Central memory CD4-positive, alpha-beta T cell (primary cell): Measurements from ENCODE around the gene IGIP.

Source experiments
- DNase-seq: peaks from one replicate; pipeline ENCODE4 v3.0.0; 2022

Gene IGIP

DNA sequence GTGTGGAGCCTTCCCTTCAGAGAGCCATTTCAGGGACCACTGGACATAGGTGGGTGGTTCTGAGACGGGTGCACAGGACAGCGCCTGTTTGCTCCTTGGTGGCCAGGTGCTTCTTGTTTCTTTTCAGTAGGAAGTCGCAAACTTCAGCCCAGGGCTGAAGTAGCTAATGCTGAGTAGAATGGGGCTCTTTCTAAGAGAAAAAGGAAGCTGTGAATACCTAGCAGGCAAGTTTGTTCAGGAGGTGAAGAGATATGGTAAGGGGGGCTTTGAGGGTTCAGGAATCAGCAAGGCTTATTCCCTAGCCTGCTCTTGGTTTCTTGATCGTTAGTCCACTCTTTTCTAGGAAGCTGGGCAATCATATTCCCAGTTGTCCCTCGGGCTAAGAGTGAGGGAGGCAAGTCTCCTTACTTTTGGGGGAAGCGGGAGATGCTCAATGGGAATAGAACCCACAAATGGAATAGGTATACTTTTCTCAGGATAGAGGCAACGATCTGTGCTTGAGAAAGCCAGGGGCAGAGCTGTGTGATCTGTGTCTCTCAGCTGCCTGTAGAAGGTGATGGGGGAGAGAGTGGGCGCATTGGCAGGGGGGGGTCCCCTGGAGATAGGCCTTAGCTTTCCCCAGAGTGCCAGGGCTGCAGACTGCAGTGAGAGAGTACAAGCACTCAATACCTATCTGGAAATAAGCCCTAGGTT, 13.7 kb upstream of the IGIP start:
- no peak for DNase-seq

DNA sequence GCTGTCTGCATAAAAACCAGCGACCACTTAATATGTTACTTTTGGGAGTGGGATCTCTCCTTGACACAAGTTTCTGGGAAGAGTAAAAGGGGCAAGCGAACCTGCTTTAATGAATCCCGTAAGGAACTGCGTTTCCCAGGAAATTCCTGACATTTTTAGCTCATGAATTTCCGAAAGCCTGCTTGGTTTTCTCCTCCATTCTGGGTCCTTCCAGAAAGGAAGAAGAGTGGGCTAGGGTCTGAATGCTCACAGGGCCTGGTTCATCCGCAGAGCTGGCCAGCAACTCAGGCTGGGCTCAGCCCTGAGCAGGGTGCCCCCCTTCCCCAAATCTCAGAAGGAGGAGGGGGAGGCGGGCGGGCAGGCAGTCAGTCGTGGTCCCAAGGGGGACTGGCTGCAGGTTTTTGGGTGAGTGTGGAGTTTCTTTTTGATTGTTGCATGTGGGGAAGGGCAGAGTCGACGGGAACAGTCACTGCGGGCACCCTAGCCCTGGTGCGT, 13.0 kb upstream of the IGIP start:
- DNase-seq: no peak

DNA sequence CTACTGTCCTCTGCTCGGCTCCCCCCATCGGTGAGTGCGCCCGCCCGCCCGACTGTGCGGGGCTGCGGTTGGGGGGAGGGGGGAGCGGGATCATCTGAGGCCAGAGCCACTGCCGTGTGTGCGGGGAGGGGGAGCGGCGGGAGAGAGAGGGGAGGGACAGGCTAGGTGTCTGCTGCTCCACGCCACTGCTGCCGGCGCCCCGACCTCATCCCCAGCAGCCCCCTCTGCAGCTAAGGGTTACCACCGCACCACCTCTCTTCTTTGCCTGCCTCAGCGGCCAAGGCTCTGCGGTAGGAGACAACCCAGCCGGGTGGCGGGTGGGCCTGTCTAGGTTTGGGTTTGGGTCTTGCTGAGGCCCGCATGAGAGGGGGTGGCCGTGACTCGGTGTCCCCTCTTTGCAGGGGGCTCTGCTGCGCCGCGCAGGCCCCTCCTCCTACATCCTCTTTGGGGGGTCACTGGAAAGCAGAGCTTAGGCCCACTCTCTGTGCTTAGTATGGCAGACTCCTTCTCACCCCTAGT, 12.5 kb upstream of the IGIP start:
- DNase-seq: peak; percentile 26

DNA sequence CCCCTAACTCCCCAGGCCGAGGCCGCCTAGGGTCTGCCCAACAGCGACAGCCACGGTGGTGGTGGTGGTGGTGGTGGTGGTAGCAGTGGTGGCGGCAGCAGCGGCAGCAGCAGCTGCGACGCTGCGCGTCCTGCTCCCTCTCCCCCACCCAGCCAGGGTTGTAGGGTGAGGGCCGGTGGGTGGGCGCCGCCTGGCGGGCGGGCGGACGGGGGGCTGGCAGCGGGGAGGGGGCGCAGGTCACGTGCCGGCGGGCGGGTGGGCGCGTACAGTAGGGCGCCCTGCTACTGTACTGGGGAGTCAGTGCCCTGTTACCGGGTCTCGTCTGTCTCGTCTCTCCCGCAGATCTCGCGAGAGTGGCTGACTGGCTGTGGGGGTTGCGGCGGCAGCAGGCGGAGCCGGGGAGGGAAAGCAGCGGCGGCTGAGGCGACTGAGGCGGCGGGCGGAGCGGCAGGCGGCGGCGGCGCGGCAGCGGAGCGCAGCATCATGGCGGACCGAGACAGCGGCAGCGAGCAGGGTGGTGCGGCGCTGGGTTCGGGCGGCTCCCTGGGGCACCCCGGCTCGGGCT, 12.0 kb upstream of the IGIP start, which contains the start of gene PURA:
TSS of gene PURA (plus strand) at position 411 of the 565 bp plus-strand sequence. CDS start at position 484, 73 bp downstream.
- peak; percentile 97 for DNase-seq

DNA sequence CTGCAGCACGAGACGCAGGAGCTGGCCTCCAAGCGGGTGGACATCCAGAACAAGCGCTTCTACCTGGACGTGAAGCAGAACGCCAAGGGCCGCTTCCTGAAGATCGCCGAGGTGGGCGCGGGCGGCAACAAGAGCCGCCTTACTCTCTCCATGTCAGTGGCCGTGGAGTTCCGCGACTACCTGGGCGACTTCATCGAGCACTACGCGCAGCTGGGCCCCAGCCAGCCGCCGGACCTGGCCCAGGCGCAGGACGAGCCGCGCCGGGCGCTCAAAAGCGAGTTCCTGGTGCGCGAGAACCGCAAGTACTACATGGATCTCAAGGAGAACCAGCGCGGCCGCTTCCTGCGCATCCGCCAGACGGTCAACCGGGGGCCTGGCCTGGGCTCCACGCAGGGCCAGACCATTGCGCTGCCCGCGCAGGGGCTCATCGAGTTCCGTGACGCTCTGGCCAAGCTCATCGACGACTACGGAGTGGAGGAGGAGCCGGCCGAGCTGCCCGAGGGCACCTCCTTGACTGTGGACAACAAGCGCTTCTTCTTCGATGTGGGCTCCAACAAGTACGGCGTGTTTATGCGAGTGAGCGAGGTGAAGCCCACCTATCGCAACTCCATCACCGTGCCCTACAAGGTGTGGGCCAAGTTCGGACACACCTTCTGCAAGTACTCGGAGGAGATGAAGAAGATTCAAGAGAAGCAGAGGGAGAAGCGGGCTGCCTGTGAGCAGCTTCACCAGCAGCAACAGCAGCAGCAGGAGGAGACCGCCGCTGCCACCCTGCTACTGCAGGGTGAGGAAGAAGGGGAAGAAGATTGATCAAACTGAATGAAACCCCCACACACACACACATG, 11.2 kb upstream of the IGIP start:
- peak; percentile 35 for DNase-seq

DNA sequence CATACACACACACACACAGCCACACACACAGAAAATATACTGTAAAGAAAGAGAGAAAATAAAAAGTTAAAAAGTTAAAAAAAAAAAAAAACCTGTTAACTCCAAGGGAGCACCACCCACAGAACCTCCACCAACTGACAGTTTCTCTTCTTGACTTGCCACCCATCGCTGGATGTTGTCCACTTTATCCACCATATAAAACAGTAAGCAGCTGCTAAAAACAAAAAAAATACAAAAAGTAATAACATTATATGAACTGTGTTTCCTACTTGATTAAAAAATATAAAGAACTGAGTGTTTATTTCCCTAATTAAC, 10.6 kb upstream of the IGIP start:
- no peak for DNase-seq

DNA sequence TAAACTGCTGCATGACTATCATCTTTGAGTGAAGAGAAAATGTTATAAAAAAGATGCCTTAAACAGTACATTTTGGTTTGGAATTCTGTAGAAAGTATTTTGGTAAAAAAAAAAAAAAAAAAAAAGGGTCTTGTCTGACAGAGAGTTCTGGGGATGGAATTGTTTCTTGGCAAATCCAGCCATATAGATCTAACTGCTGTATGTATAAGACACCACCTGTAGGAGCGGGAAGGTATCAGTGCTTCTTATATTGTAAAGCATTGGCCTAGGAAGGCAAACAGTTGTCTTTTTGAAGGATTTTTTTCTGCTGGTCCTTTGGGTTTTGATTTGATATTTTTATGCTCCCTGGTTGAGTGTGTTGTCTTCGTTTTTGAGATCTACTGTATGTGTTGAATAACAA, 9.0 kb upstream of the IGIP start:
- DNase-seq: no peak

DNA sequence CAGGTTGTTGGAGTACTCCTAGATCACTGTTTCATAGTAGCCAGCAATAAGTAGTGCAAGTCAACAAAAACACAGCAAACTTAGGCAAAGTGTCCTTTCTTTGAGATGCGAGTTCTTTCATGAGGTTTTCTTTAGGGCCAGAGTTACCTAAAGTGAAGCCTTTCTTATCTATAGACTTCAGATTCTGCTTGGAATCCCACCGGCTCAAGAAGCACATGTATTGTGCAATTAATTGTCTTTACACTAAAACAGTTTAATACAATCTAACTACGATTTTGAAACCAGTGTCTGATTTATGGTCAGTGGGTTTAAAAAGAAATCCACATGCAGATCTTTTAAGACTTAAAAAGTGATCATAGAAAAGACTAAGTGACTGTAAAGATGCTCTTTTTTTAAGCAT, 8.2 kb upstream of the IGIP start:
- no peak for DNase-seq

DNA sequence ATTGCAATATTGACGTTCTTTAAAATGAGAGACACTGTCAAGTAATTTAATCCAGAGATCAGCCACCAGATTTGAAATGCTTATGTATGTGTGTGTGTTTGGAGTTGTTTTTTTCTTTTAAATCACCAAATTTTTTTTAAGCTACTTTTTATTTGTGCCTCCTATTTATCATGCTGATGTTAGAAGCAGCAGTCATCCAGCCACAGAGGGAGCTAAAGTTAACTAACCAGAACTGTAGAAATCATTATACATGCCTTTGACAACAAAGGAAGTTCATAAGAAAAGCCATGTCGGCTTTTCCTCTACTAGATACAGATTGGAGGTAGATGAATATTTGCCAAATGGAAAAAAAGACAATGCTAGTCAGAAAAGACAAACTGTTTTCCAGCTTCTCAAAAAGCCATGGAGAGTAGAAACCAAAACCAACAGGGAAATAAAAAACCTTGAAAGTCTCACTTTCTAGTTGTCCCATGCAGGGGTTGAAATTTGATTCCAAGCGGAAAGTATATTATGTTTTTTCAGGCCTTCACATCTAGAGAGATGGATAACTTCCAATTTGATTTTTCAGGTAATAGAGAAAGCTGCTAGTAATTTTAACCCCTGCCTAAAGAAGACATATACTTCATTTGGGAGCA, 7.3 kb upstream of the IGIP start:
- DNase-seq: no peak

DNA sequence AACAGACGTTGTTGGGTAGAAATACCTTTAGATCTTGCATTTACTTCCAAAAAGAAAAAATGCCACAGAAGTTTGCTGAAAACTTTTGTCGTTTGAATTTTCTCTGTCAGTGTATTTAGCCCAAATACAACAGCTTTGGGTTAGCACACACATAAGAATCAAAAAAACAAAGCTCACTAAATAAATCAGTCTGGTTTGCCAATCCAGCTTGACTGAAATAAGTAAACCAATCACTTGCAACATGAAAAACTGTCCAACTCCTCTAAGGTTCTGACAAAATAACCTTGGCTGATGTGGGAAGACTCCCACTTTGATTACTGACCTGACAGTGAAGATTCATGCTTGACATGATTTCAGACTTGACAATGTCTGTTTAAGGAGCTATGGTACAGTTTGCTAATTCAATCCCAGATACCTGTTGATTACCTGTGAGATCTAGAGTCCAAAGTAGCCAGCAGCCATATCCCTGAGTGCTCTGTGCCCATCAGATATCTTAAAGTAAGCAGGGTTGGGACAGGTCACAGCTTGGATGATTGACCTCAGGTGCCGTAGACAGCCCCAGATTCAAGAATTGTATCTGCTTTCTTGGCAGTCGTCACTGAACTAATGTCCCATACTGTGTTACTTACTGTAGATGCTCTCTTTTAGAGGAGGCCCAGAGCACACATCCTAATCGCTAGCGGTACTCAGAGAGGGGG, 727 bp downstream of the IGIP start:
- no peak for DNase-seq

DNA sequence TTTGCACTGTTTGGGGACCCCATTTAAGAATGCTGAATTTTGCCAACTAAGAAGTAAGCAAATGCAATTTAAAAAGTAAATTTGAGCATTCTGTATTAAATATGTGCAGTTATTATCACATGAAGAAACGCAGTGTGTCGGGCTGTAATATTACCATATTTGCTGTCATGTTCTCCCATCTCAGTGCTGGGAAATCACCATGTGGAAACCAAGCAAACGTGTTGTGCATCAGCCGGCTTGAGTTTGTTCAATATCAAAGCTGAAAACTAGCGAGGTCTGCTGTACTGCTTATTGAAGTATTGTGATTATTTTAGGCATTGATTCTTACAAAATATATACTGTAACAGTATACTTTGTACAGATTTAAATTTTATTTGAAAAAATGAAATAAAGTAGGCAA, 2.6 kb downstream of the IGIP start:
- no peak for DNase-seq

DNA sequence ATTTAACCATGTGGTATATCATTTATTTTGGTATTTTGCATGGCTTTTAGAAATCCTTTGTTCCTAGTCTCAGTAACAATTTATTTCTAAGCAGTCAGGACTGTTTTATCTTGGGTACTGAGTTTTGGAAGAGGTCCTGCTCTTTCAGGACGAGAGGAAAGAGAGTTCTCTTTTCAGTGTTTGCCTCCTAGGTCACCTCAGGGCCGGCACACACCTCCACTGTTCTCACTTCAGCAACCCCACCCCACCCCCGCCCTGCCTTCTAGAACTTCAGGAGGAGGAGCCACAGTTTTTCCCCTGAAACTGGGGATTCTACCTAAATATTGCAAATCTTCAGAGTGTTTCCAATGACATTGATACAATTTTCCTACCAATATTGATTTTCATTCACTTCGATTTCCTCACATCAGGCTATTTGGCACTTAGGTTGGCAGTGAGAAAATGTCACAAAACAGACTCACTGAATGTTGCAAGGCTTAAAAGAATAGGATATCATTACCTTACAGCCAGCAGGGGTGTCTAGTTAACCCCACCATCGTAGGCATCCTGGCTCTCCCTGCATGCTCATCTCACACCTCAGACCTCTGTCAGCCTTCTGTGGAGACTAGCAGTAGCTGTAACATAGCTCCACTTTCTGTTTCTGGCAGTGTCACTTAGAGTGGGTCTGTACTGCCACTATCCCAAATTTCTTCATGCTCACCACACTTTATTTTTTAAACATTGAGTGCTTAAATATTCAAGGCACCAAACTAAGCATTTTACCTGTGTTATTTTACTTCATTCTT, 5.4 kb downstream of the IGIP start:
- DNase-seq: no peak

DNA sequence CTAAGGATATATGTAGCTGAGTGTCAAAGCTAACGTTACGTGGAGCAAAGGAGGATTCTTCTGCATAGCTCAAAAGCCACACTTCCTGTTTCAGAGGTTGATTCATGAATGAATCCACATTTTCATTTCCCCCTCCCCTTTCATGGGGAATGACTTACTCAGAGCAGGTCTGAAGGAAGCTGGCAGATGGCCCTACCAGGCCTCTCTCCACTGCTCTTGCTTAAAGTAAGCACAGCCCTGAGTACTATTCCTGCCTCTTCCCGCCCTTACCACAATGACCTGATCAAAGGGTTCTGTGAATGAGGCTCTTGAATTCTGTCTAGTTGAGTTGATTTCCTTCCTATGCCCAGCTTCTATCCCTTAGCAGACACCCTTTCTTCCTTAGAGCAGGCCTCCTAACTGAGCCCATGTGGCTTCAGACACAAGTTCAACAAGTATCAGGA, 6.3 kb downstream of the IGIP start:
- no peak for DNase-seq

DNA sequence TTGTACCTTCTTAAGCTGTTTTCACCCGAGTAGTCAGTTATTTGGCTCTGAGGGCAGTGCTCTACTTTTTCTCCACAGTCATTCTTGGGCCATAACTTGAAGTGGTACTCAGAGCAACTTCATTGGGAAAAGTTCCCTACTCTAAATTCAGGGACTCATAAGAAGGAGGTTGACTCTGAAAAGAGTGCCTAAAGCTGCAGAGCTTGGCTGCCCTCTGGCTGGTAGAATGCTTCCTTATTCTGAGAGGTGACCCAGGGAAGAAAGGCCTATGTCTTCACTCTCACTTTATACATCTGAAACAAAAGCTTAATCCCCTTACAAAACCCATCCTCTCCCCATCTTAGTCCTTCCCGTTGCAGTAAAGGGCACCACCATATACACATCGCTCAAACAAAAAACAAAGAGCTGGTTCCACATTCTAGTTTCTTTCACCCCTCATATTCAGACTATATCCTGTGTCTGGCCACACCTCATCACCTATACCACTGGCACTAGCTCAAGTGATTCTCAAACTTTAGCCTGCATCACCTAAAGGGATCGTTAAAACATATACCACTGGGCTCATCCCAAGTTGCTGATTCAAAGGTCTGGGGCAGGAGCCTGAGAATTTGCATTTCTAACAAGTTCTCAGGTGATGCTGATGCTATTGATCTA, 7.9 kb downstream of the IGIP start:
- DNase-seq: no peak

DNA sequence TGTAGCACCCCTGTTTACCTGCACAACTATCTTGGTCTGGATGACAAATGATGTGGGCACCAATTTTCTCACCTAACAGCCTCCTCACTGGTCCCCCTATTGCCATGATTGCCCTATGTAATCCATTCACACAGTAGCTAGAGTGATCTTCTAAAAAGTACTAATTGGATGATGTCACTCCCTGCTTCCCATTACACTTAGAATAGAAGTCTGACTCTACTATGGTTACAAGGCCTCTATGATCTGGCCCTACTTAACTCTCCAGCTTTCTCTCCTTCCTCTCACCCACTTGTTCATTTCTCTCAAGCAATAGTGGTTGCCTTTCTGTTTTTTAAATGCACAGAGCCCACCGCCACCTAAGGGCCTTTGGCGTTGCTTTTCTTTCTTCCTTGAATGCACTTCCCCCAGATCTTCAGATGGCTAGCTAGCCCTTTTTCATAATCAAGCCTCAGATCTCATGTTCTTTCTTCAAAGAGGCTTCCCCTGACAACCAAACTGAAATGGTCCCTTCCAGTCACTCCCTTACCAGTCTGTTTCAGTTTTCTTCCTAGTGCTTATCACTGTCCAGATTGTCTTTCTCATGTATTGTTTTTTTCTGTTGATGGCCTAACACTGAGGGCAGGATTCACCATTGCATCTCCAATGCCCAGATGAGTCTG, 8.7 kb downstream of the IGIP start:
- no peak for DNase-seq

DNA sequence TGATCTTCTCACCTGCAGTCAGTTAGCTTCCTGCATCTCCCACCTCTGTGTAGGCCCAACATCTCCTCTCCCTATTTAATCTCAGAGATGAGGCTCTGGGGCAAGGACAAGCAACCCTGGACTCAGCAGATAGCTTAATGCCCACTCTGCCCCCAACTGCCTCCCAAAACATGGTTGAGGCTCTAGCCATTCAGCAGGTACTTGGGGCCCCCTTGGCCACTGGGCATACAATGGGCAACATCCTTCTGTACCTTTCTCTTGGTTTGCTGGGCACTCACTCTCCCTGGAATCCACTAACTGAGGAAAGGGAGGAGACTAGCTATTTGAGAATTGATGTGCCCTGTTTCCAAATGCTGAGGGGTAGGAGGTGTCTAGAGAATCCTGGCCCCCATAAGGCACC, 9.4 kb downstream of the IGIP start:
- DNase-seq: no peak

DNA sequence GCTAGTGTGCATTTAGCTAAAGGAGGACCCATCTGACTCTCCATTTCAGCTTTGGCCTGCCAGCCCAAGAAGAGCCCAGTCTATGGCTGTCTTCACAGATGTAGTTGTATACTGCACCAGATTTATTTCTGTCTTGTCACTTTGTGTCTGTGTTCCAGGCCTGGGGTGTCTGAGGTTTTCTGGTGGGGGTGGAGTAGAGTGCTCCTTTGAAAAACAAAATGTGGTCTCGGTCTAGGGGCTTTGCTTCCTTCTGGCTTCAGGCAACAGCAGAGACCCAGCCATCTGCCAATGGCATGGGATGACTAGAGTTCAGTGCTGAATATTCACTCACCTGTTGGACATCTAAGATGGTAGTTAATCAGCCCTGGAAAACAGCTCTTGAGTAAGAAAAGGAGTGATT, 10.9 kb downstream of the IGIP start:
- no peak for DNase-seq

DNA sequence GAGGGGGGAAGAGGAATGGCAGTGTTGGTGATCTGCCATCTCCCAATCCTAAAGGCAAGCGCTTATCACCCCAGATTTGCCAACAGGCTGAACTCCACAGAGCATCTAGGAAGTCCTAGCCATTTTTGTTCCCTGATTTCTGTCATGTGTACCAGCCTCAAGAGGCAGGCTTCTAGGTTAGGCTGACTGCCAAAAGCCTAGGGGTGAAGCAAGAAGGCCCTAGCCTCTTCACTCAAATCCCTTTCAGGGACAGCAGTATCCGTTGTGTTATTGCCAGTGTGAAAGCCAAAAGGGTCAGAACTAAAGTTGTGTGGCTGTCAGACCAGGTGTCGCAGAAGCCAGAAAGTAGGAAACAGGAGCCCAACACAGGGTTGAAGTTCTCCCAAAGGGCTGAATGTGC, 14.7 kb downstream of the IGIP start:
- no peak for DNase-seq

DNA sequence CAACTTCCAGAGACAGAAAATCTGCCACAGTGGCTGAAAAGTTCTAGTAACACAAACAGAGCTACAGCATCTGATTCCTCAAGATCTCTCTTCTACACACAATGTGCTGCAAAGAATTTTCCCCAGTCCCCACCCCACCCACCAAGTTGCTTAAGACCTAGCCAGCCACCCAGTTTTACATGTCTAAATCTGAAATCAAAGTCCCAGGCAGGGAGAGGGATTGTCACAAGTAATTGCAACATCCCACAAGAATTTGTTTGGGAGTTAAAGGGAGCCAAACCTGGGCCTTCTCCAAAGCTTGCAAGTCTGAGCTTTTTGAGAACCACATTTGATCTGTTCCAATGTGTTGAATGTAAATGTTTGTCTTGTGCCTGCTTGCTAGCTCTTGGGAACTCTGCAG, 15.5 kb downstream of the IGIP start:
- DNase-seq: no peak

DNA sequence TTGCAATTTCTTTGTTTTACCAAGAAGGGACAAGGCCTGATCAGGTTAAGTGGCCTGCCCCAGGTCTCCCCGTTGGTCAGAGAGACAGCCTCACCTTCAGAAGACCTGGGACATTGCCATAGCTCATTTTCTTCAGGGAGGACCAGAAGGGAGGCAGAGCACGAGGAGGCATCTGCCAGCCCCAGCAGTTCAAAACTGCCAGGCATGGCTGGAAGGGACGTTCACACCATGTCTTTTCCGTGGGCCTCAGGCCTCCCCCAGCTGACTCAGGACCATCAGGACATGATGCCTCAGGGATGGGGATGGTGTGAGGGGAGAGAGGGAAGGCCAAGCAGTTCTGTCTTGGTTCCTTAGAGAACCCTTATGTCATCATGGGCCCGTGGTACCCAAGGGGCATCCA, 16.5 kb downstream of the IGIP start:
- DNase-seq: no peak

DNA sequence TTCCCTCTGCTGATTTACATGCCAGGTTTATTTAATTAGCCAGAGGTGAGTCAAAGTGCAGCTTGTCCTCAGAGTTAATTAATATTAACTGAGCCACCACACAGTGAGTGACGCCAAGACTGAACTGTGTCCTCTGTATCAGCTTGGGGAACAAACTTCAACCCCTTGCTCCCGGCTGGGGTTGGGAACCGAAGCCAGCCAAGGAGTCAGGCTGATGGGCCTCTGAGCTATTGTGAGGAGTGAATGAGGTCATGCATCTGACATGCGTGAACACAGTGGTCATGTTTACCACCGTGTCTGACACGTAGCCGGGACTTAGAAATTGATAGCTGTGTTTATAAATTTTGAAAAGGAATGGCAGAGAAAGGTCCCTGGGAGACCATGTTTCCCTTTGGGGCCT, 17.1 kb downstream of the IGIP start:
- no peak for DNase-seq
